AG09309 (cell line): Measurements from ENCODE around the gene ETDC.
"Not testable (repeated sequence)": the region's sequence is repeated elsewhere in the genome, so short reads cannot be mapped to it uniquely, and the experiment has no call there.

Source experiments
- DNase-seq: peaks from one replicate; pipeline ENCODE4 v3.0.0-alpha.2; 2010; ENCODE audit warnings: low read depth
- H3K4me3 ChIP-seq: 2 replicates; pipeline ENCODE4 v1.5.1; 2011; ENCODE audit warnings: mild to moderate bottlenecking, low read depth, low read length, moderate library complexity; ENCODE audit not compliant: control insufficient read depth
- TF ChIP-seq, protein P1 (sequence below): IDR thresholded peaks from 2 replicates; pipeline ENCODE4 v1.5.1; 2011; ENCODE audit warnings: mild to moderate bottlenecking, low read depth, low read length, inconsistent platforms; ENCODE audit not compliant: insufficient read depth, control insufficient read depth; ENCODE audit errors: missing control alignments

Gene ETDC

DNA sequence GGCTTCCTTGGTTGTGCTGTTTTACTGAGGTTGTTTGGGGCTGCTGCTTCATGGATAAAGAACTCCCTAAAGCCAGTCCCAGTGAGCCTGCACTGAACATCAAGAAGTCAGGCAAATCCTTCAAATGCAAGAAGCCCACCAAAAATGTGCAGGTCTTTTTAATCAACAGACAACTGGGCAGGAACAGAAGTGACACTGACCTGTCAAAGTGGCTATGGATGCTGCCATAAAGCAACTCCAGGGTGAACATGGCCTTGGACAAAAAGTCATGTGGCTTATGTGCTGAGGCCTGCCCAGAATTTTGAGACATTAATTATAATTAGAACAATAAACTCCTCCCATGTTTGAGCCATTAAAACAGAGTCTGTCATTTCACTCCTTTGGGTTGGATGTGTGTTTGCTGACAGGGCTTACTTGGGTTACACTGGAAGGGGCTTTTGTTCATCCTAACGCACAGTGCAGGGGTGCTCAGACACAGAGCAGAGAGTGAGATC is at the start of gene ETDC:
Gene ETDC (plus strand): TSS at position 51 of the 494 bp plus-strand sequence. CDS start 0 bp downstream, at position 51.
- H3K4me3 ChIP-seq: no peak within 1 kb of the TSS
- no peak for DNase-seq
- TF ChIP-seq, protein P1, sequence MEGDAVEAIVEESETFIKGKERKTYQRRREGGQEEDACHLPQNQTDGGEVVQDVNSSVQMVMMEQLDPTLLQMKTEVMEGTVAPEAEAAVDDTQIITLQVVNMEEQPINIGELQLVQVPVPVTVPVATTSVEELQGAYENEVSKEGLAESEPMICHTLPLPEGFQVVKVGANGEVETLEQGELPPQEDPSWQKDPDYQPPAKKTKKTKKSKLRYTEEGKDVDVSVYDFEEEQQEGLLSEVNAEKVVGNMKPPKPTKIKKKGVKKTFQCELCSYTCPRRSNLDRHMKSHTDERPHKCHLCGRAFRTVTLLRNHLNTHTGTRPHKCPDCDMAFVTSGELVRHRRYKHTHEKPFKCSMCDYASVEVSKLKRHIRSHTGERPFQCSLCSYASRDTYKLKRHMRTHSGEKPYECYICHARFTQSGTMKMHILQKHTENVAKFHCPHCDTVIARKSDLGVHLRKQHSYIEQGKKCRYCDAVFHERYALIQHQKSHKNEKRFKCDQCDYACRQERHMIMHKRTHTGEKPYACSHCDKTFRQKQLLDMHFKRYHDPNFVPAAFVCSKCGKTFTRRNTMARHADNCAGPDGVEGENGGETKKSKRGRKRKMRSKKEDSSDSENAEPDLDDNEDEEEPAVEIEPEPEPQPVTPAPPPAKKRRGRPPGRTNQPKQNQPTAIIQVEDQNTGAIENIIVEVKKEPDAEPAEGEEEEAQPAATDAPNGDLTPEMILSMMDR: no peak

DNA sequence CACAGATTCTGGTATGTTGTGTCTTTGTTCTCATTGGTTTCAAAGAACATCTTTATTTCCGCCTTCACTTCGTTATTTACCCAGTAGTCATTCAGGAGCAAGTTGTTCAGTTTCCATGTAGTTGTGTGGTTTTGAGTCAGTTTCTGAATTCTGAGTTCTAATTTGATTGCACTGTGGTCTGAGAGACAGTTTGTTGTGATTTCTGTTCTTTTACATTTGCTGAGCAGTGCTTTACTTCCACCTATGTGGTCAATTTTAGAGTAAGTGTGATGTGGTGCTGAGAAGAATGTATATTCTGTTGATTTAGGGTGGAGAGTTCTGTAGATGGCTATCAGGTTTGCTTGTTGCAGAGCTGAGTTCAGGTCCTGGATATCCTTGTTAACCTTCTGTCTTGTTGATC is 48.3 kb upstream of the ETDC start:
- not testable (repeated sequence) for DNase-seq, H3K4me3 ChIP-seq

DNA sequence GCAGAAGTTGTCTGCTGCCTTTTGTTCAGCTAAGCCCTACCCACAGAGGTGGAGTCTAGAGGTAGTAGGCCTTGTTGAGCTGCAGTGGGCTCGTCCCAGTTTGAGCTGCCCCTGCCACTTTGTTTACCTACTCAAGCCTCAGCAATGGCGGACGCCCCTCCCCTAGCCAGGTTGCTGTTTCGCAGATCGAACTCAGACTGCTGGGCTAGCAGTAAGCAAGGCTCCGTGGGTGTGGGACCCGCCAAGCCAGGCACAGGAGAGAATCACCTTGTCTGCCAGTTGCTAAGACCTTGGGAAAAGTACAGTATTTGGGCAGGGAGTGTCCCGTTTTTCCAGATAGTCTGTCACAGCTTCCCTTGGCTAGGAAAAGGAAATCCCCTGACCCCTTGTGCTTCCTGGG is 45.9 kb upstream of the ETDC start:
- H3K4me3 ChIP-seq, DNase-seq: not testable (repeated sequence)

DNA sequence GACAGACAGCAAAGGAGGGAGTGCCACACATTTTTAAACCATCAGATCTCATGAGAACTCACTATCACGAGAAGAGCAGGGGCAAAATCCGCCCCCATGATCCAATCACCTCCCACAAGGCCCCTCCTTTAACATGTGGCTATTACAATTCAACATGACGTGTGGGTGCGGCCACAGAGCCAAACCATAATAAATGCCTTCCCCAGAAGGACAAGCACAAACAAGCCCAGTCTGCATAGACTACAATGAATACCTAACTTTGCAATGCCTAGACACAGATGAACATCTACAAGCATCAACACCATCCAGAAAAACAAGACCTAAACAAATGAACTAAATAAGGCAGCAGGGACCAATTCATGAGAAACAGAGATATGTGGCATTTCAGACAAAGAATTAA is 45.1 kb upstream of the ETDC start:
- no peak for DNase-seq
- TF ChIP-seq, protein P1: no peak
- no peak overlapping the region for H3K4me3 ChIP-seq

DNA sequence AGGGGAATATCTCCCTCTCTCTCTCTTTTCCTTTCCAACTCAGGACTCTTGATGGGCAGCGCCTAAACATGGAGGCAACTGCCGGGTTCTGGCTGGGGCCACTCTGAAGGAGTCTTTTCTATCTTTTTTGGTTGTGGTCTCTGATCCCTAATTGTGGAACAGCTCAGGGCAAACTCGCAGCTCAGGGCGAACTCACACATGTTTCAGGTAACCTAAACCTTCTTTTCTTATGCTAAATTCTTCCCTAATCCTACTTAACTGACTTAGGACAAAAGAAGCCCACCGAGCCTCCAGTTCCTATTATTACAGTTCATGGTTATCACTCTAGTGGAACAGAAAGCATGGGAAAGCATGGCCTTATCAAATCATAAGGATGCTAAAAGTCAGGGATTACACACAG is 36.1 kb upstream of the ETDC start:
- DNase-seq: no peak
- TF ChIP-seq, protein P1: no peak
- H3K4me3 ChIP-seq: no peak overlapping the region

DNA sequence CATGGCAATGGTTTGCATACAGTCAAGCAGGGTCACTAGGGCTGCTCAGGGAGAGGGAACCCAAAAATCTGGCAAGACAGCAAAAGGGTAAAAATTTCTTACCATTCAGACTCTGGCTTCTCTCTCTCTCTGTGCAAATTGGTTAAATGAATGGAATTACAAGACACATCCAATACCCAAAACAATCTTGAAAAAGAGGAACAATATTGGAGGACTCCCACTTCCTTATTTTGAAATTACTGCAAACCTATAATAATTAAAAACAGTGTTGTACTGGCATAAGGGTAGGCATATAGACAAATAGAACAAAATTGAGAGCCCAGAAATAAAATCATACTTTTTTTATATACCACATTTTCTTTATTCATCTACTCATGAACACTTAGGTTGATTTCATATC is 33.3 kb upstream of the ETDC start:
- no peak overlapping the region for H3K4me3 ChIP-seq
- DNase-seq: no peak
- TF ChIP-seq, protein P1: no peak

DNA sequence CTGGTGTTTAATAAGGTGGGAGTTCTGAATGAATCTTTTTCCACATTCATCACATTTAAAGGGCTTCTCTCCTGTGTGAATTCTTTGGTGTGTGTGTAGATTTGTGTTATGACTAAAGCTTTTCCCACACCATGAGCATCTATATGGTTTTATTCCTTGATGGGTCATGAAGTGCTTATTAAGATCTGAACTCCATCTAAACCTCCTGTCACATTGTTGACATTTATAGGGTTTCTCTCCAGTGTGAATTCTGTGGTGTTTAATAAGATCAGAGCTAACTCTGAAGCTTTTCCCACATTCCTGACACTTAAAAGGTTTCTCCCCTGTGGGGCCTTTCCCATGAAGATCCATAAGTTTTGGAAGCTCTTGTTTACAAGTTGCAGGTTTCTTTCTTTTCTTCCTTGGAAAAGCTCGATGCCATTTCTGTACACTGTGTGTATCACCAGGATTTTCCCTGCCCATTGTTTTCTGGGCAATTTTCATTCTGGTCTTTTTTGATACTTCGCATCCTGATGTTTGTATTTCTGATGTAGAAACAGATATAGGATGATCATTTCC is 21.9 kb upstream of the ETDC start:
- TF ChIP-seq, protein P1: no peak
- no peak for DNase-seq
- H3K4me3 ChIP-seq: no peak overlapping the region
